GM12878 (cell line): ENCODE results near the gene TMEM198. TPM values are rescaled to one million over a fixed set of nuclear protein-coding genes. Genes with fewer than 3 reads are reported as not detected.

Experiments
- ATAC-seq: fragments of 200-7000 bp; cut with Tn5 transposase; 3 replicates; pipeline ENCODE4 v1.9.1; 2020; ENCODE audit warnings: mild to moderate bottlenecking, moderate library complexity
- BruUV-seq: library from RNA; stranded (reverse); fragments of 400-500 nt; replicated peaks from 2 replicates; lab custom pipeline; 2021; lab: Mats Ljungman, UMichigan
- CTCF ChIA-PET: fragments of 300-600 bp; sonication (Branson Sonifier 250); formaldehyde crosslinking; extraction: SDS; loops from one replicate; lab custom pipeline; 2021; ENCODE audit warnings: inconsistent platforms; lab: Yijun Ruan, JAX
- POLR2A ChIA-PET: fragments of 350-600 bp; formaldehyde crosslinking; extraction: SDS; loops from one replicate; lab custom pipeline; 2021; ENCODE audit warnings: inconsistent platforms; lab: Charles Lee
- RAD21 ChIA-PET: fragments of 300-600 bp; sonication (Branson Sonifier 250); formaldehyde crosslinking; loops from one replicate; lab custom pipeline; 2023; ENCODE audit warnings: antibody characterized with exemption; ENCODE audit not compliant: unreplicated experiment; lab: Charles Lee
- SMC1A ChIA-PET: fragments of 300-600 bp; sonication (Branson Sonifier 250); formaldehyde crosslinking; loops from one replicate; lab custom pipeline; 2023; ENCODE audit not compliant: unreplicated experiment, uncharacterized antibody; lab: Charles Lee
- DNase-seq: peaks from one replicate; pipeline ENCODE4 v3.0.0-alpha.2; 2011; ENCODE audit warnings: low read depth, low spot score
- FAIRE-seq: peaks from 3 replicates; lab custom pipeline; 2011; peaks lifted over from hg19 to GRCh38; lab: Jason Lieb, UNC
- H2AFZ ChIP-seq: 2 replicates; pipeline ENCODE4 v1.6.0; 2011; ENCODE audit warnings: low read depth, low read length, control low read depth; ENCODE audit not compliant: control insufficient read depth
- H3K27ac ChIP-seq: 2 replicates; pipeline ENCODE4 v1.5.1; 2011; ENCODE audit warnings: control low read depth; ENCODE audit not compliant: control insufficient read depth, insufficient read depth
- H3K27me3 ChIP-seq, 2 experiments: replicated peaks in 1 of 2; 2 replicates each; pipeline versions ENCODE4 v1.6.0 to v1.6.1; 2011; ENCODE audit warnings: low read length in 1 of 2; ENCODE audit not compliant: control insufficient read depth in 2 of 2, insufficient read depth in 2 of 2
- H3K36me3 ChIP-seq, 2 experiments: 2 replicates each; pipeline ENCODE4 v1.5.1; 2011; ENCODE audit warnings: low read length in 1 of 2; ENCODE audit not compliant: control insufficient read depth in 2 of 2, insufficient read depth in 2 of 2
- H3K4me1 ChIP-seq: 2 replicates; pipeline ENCODE4 v1.6.1; 2011; ENCODE audit warnings: mild to moderate bottlenecking, low read length, moderate library complexity, mixed read lengths; ENCODE audit not compliant: control insufficient read depth, insufficient read depth
- H3K4me2 ChIP-seq: 2 replicates; pipeline ENCODE4 v1.6.0; 2011; ENCODE audit warnings: control low read depth; ENCODE audit not compliant: control insufficient read depth, insufficient read depth
- H3K4me3 ChIP-seq: fragments of 200-600 bp; sonication (generic); 2 replicates; pipeline ENCODE4 v1.5.1; 2016
- H3K79me2 ChIP-seq: 2 replicates; pipeline ENCODE4 v1.6.0; 2011; ENCODE audit warnings: low read length; ENCODE audit not compliant: control insufficient read depth, insufficient read depth
- H3K9ac ChIP-seq: 2 replicates; pipeline ENCODE4 v1.8.0; 2011; ENCODE audit warnings: low read length, control low read depth, mixed read lengths; ENCODE audit not compliant: control insufficient read depth, insufficient read depth
- H3K9me3 ChIP-seq: replicated peaks from 3 replicates; pipeline ENCODE4 v1.5.1; 2011; ENCODE audit warnings: mild to moderate bottlenecking, low read length; ENCODE audit not compliant: control insufficient read depth, insufficient read depth
- H4K20me1 ChIP-seq: 2 replicates; pipeline ENCODE4 v1.6.0; 2011; ENCODE audit not compliant: control insufficient read depth, insufficient read depth
- ESRRA ChIP-seq: IDR thresholded peaks from 2 replicates; pipeline ENCODE4 v1.6.1; 2012; ENCODE audit warnings: mild to moderate bottlenecking, low read length, improper control_type of control experiment
- HCFC1 ChIP-seq: fragments of 150-350 bp; IDR thresholded peaks from 2 replicates; pipeline ENCODE4 v1.6.1; 2014; ENCODE audit warnings: low read length
- ZBTB4 ChIP-seq: fragments of 450-650 bp; formaldehyde crosslinking; IDR thresholded peaks from 2 replicates; pipeline ENCODE4 v1.4.0; 2022; ENCODE audit warnings: mild to moderate bottlenecking, moderate library complexity
- WGBS: methylation state at CpG from one replicate; pipeline ENCODE4 v1.1.6; 2016; ENCODE audit warnings: low lambda C conversion rate; ENCODE audit not compliant: insufficient replicate concordance, insufficient coverage; ENCODE audit errors: missing lambda C conversion rate; 5-methylcytosine and 5-hydroxymethylcytosine counted together
- in situ Hi-C: fragments of 300-500 bp; cut with MboI; formaldehyde crosslinking; loops from 9 replicates; pipeline ENCODE4 v1.14.3; 2018; ENCODE audit warnings: mixed read lengths
- intact Hi-C: fragments of 100-400 bp; cut with micrococcal nuclease; formaldehyde crosslinking; loops from one replicate; pipeline ENCODE4 v1.14.2; 2022; ENCODE audit not compliant: unreplicated experiment
- polyA plus RNA-seq, 11 experiments: library from polyadenylated mRNA; depleted of rRNA in 4 of 11; unstranded in 6 of 11; stranded (reverse) in 5 of 11; fragments of >200 nt; fragmentation: Nextera tagmentation in 4 of 11; fragmentation: Illumina TruSeq in 1 of 11; extraction: Ambion mirVana in 4 of 11; extraction: Trizol in 1 of 11; gene quantifications; 1 replicate in 1 of 11; 2 replicates in 10 of 11; pipeline versions ENCODE4 v1.2.1 to v1.2.3, GENCODE V29; 2011 to 2016; ENCODE audit warnings: inconsistent platforms in 2 of 11, missing spikeins in 2 of 11, low read depth in 1 of 11
- total RNA-seq, 4 experiments: library from RNA; depleted of rRNA in 3 of 4; stranded (reverse); fragments of >200 nt in 3 of 4; fragmentation: Illumina TruSeq in 1 of 4; extraction: Trizol in 1 of 4; gene quantifications; 2 replicates each; pipeline versions ENCODE4 v1.2.1 to v1.2.3, GENCODE V29; 2013 to 2021

The TMEM198 gene
- total and polyA plus RNA-seq, 10 of the 15 experiments (the other 5 are each of a cell fraction or from before 2014, with no cell fraction given): 0.16 to 1.2 (median 0.65) TPM; not detected in 2

- BruUV-seq: no TSS peak
- H3K79me2 ChIP-seq: no peaks in the 10 kb centered on the region
- RAD21 ChIA-PET: interaction anchor here (1.2 kb wide), 1 partner anchor 12 kb away, joined by 3 read pairs; no protein-coding TSS in a partner anchor
- no peaks in the 10 kb centered on the region for H3K4me1 ChIP-seq
- DNase-seq: no peak
- no peak overlapping the region for H3K4me3 ChIP-seq
- H3K4me2 ChIP-seq: no peak overlapping the region
- no peak overlapping the region for H3K9ac ChIP-seq
- H3K27ac ChIP-seq: no peak overlapping the region
- H3K27me3 ChIP-seq: peaks cover 15 to 18% of the 10 kb centered on the region in 2 experiments; a peak in 3 of 4 replicates
- TF ChIP-seq ZBTB4 (CRISPR knock-in tag) (no peak), ESRRA (no peak), HCFC1 (no peak)
- no peaks in the 10 kb centered on the region for H3K9me3 ChIP-seq
- no peaks in the 10 kb centered on the region for H3K36me3 ChIP-seq
- FAIRE-seq: no peak
- SMC1A ChIA-PET: no interaction called here
- CTCF ChIA-PET: no interaction called here
- H4K20me1 ChIP-seq: no peaks in the 10 kb centered on the region
- intact Hi-C loops: no loop called here
- WGBS: 57% methylated on average over 21 of the region's 21 CpGs
- no peak for ATAC-seq
- H2AFZ ChIP-seq: no peak overlapping the region
- POLR2A ChIA-PET: no interaction called here
- in situ Hi-C loops: no loop called here
These were observed 29.0 kb upstream of the TMEM198 start for GRCh38 chr2:219514836-219515235.
